Cardiac atrium fibroblast (primary cell): ENCODE data around the gene FANCD2. TPM values are rescaled to one million over a fixed set of nuclear protein-coding genes. Genes with fewer than 3 reads are reported as not detected.

Experiments used
- total RNA-seq: library from RNA; depleted of rRNA; stranded (reverse); fragments of >200 nt; gene quantifications from 2 replicates; pipeline ENCODE4 v1.2.3, GENCODE V29; 2015

Gene FANCD2
- total RNA-seq = 2.9 and 12.5 TPM in 2 replicates

GRCh38 chr3:10026084-10026890 is at the start of gene FANCD2:
Gene FANCD2, plus strand, starts transcription at chr3:10026437. Its CDS starts 2,221 bp downstream, at chr3:10028658.

GRCh38 chr3:10108091-10108490 is 81.9 kb downstream of the FANCD2 start, which contains the start of gene FANCD2OS:
Gene FANCD2OS, minus strand, starts transcription at chr3:10108255. Its CDS starts 3,481 bp downstream, at chr3:10104774.

GRCh38 chr3:10115326-10116137 is 89.3 kb downstream of the FANCD2 start, which contains the start of gene BRK1:
Gene BRK1, plus strand, starts transcription at chr3:10115675. Its CDS starts 27 bp downstream, at chr3:10115702.

Other genes with a start within 250 kb of the FANCD2 start
- 72.1 and 81.6 TPM in 2 replicates for gene TADA3, start 234.0 kb upstream of the FANCD2 start, total RNA-seq
- gene ARPC4, start 233.4 kb upstream of the FANCD2 start, total RNA-seq = 222 and 227 TPM in 2 replicates
- gene TTLL3, start 216.2 kb upstream of the FANCD2 start, total RNA-seq = 11.8 and 28.5 TPM in 2 replicates
- 35.7 and 36.8 TPM in 2 replicates for gene RPUSD3, start 182.4 kb upstream of the FANCD2 start, total RNA-seq
- gene CIDEC, start 146.2 kb upstream of the FANCD2 start, total RNA-seq = 0.18 TPM in 1 of 2 replicates, not detected in the other
- gene JAGN1, start 135.8 kb upstream of the FANCD2 start, total RNA-seq = 55.6 and 71.6 TPM in 2 replicates
- gene IL17RE, start 123.6 kb upstream of the FANCD2 start, total RNA-seq = 0.54 TPM in 1 of 2 replicates, not detected in the other
- gene IL17RC, start 109.3 kb upstream of the FANCD2 start, total RNA-seq = 35.4 and 50.9 TPM in 2 replicates
- 23.0 and 26.7 TPM in 2 replicates for gene CRELD1, start 92.6 kb upstream of the FANCD2 start, total RNA-seq
- 2.8 and 3.8 TPM in 2 replicates for gene PRRT3, start 74.0 kb upstream of the FANCD2 start, total RNA-seq
- gene EMC3, start 39.6 kb upstream of the FANCD2 start, total RNA-seq = 68.5 and 87.6 TPM in 2 replicates
- not detected in 2 replicates for gene FANCD2OS, start 81.8 kb downstream of the FANCD2 start, total RNA-seq
- 150 and 153 TPM in 2 replicates for gene BRK1, start 89.2 kb downstream of the FANCD2 start, total RNA-seq
- gene VHL, start 115.3 kb downstream of the FANCD2 start, total RNA-seq = 32.0 and 32.2 TPM in 2 replicates
- gene IRAK2, start 138.5 kb downstream of the FANCD2 start, total RNA-seq = 2.7 and 10.9 TPM in 2 replicates
- 10.5 and 11.0 TPM in 2 replicates for gene TATDN2, start 222.0 kb downstream of the FANCD2 start, total RNA-seq